ENCODE results near the gene DMC1.

- no peak for TF ChIP-seq CTCF (IDR thresholded peaks at IDR 0.05)
- TF ChIP-seq POLR2A (IDR thresholded peaks at IDR 0.05), result no peak
Measured at GRCh38 chr22:38613588-38613987, 43.6 kb upstream of the DMC1 start.
